Gastrocnemius medialis (tissue), 4 donors: ENCODE results near the gene ARHGEF35.
"Not testable (repeated sequence)": the region's sequence is repeated elsewhere in the genome, so short reads cannot be mapped to it uniquely, and the experiment has no call there.

Experiments used
- POLR2A ChIP-seq, 2 donors: fragments of 450-650 bp; IDR thresholded peaks; one replicate each; pipeline ENCODE4 v1.6.1; 2017; ENCODE audit warnings: antibody characterized with exemption in 2 of 2, mild to moderate bottlenecking in 2 of 2, moderate library complexity in 2 of 2
- TF ChIP-seq, protein P1 (sequence below), 5 experiments: fragments of 450-650 bp in 3 of 5; fragments of 200-600 bp in 2 of 5; sonication (generic) in 2 of 5; IDR thresholded peaks in 4 of 5; conservative IDR thresholded peaks in 1 of 5; 1 replicate in 4 of 5; 2 replicates in 1 of 5; pipeline ENCODE4 v1.5.1; 2016 to 2019; ENCODE audit warnings: antibody characterized with exemption in 5 of 5, mild to moderate bottlenecking in 3 of 5, moderate library complexity in 3 of 5

GRCh38 chr7:144179165-144179479, 16.5 kb downstream of the ARHGEF35 start:
- TF ChIP-seq, protein P1, sequence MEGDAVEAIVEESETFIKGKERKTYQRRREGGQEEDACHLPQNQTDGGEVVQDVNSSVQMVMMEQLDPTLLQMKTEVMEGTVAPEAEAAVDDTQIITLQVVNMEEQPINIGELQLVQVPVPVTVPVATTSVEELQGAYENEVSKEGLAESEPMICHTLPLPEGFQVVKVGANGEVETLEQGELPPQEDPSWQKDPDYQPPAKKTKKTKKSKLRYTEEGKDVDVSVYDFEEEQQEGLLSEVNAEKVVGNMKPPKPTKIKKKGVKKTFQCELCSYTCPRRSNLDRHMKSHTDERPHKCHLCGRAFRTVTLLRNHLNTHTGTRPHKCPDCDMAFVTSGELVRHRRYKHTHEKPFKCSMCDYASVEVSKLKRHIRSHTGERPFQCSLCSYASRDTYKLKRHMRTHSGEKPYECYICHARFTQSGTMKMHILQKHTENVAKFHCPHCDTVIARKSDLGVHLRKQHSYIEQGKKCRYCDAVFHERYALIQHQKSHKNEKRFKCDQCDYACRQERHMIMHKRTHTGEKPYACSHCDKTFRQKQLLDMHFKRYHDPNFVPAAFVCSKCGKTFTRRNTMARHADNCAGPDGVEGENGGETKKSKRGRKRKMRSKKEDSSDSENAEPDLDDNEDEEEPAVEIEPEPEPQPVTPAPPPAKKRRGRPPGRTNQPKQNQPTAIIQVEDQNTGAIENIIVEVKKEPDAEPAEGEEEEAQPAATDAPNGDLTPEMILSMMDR (IDR thresholded peaks at IDR 0.05 in 4 of 5, conservative IDR thresholded peaks at IDR 0.05 in 1 of 5): not testable (repeated sequence)
- not testable (repeated sequence) for TF ChIP-seq POLR2A (IDR thresholded peaks at IDR 0.05)
